CD4-positive, CD25-positive, alpha-beta regulatory T cell (primary cell): ENCODE measurements around the gene TRIM13. TPM values are rescaled to one million over a fixed set of nuclear protein-coding genes. Genes with fewer than 3 reads are reported as not detected.

Source experiments
- ATAC-seq, 2 donors: fragments of 150-1000 bp; cut with Tn5 transposase; one replicate each; pipeline ENCODE4 v1.10.0; 2021; ENCODE audit warnings: low read depth in 2 of 2, moderate number of reproducible peaks in 2 of 2, moderate library complexity in 1 of 2
- DNase-seq, 3 donors: peaks; one replicate each; pipeline versions ENCODE4 v3.0.0 to v3.0.0-alpha.2; 2012 to 2022; ENCODE audit warnings: mixed read lengths in 1 of 3
- H3K27ac ChIP-seq: one replicate; pipeline ENCODE4 v1.7.0; 2013; ENCODE audit warnings: mild to moderate bottlenecking, low read length; ENCODE audit not compliant: insufficient read depth, poor library complexity, severe bottlenecking
- H3K27me3 ChIP-seq: one replicate; pipeline ENCODE4 v1.7.0; 2013; ENCODE audit warnings: low read length; ENCODE audit not compliant: control insufficient read depth, insufficient read depth
- H3K36me3 ChIP-seq: one replicate; pipeline ENCODE4 v1.7.0; 2013; ENCODE audit warnings: mild to moderate bottlenecking, low read length, moderate library complexity; ENCODE audit not compliant: control insufficient read depth, insufficient read depth
- H3K4me1 ChIP-seq: 2 replicates; pipeline ENCODE4 v1.7.0; 2013; ENCODE audit warnings: mild to moderate bottlenecking, low read length; ENCODE audit not compliant: insufficient read depth, control insufficient read depth, poor library complexity, severe bottlenecking
- H3K4me3 ChIP-seq: one replicate; pipeline ENCODE4 v1.7.0; 2013; ENCODE audit warnings: low read depth, mild to moderate bottlenecking, low read length, moderate library complexity
- H3K9me3 ChIP-seq, 2 experiments: 1 replicate in 1 of 2; 2 replicates in 1 of 2; pipeline ENCODE4 v1.7.0; 2013; ENCODE audit warnings: low read length in 2 of 2, mild to moderate bottlenecking in 1 of 2, moderate library complexity in 1 of 2; ENCODE audit not compliant: control insufficient read depth in 2 of 2
- H3K27ac Mint-ChIP-seq, 3 donors: one replicate each; pipeline ENCODE4 v1.8.0; 2020 to 2022; ENCODE audit warnings: mild to moderate bottlenecking in 3 of 3, mixed read lengths in 3 of 3, moderate library complexity in 2 of 3
- H3K27me3 Mint-ChIP-seq: one replicate; pipeline ENCODE4 v1.8.0; 2022; ENCODE audit warnings: mild to moderate bottlenecking, mixed read lengths
- H3K36me3 Mint-ChIP-seq: one replicate; pipeline ENCODE4 v1.8.0; 2020; ENCODE audit warnings: mixed read lengths
- H3K4me1 Mint-ChIP-seq, 4 donors: one replicate each; pipeline ENCODE4 v1.8.0; 2020 to 2022; ENCODE audit warnings: mixed read lengths in 4 of 4, mild to moderate bottlenecking in 1 of 4
- H3K4me3 Mint-ChIP-seq, 4 donors: one replicate each; pipeline ENCODE4 v1.8.0; 2020 to 2022; ENCODE audit warnings: mild to moderate bottlenecking in 4 of 4, mixed read lengths in 4 of 4, moderate library complexity in 3 of 4
- H3K9me3 Mint-ChIP-seq, 7 donors: one replicate each; pipeline ENCODE4 v1.8.0; 2020 to 2022; ENCODE audit warnings: mixed read lengths in 7 of 7, mild to moderate bottlenecking in 3 of 7, moderate library complexity in 2 of 7
- polyA plus RNA-seq, 4 donors: library from polyadenylated mRNA; unstranded; fragments of 300-500 nt; fragmentation: Illumina TruSeq; gene quantifications; one replicate each; pipeline ENCODE4 v1.2.3, GENCODE V29; 2021
- total RNA-seq: library from RNA; stranded (reverse); gene quantifications from one replicate; pipeline ENCODE4 v1.2.3, GENCODE V29; 2022

TRIM13 gene
- total and polyA plus RNA-seq, 5 donors from 2014 or later: 10.2 to 23.8 (median 16.1) TPM

DNA sequence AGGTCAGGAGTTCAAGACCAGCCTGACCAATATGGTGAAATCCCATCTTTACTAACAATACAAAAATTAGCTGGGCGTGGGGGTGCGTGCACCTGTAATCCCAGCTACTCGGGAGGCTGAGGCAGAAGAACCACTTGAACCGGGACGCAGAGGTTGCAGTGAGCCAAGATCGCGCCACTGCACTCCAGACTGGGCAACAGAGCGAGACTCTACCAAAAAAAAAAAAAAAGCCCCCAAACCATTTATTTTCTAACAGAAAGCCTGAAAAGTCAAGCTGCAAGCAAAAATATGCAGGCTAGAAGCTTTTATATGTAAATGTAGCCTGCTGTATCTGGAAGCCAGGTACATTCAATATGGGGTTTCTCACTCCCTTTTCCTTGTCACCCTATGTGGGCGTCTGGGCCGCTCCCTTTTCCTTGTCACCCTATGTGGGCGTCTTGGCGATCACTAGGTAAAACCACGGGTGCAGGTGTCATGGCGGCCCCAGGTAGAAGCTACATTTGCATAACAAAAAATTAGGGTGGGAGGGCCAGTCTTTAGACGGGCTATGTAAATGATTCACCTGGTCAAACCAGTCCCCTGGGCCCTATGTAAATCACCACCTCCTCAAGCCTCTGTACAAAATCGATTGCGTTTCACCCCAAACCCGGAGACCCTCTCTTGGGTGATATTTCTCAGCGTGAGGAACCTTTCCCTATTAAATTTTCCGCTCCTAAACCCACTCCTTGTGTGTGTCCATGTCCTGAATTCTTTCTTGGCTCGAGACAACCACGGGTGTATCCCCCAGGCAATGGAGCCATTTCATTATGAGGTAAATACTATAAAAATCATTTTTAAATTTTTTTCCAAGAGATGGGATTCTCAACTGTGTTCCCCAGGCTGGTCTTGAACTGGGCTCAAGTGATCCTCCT lies 2.1 kb downstream of the TRIM13 start:
- ATAC-seq (no peak), DNase-seq (no peak)
- Mint-ChIP-seq H3K9me3 (no peaks in the 10 kb centered on the region), H3K36me3 (peaks cover 18% of the 10 kb centered on the region), H3K27ac (peak overlapping the region in 1 of 3 donors; percentile 89), H3K4me1 (peaks cover 40 to 72% (median 58%) of the 10 kb centered on the region in 4 donors), H3K4me3 (peak overlapping the region; percentile 88 to 98 (median 90)), H3K27me3 (no peaks in the 10 kb centered on the region)
- no peaks in the 10 kb centered on the region for H3K27me3 ChIP-seq
- H3K9me3 ChIP-seq: no peaks in the 10 kb centered on the region
- peaks cover 7% of the 10 kb centered on the region for H3K36me3 ChIP-seq
- no peak overlapping the region for H3K27ac ChIP-seq
- H3K4me3 ChIP-seq: peak overlapping the region; percentile 94
- peaks cover 61% of the 10 kb centered on the region for H3K4me1 ChIP-seq

DNA sequence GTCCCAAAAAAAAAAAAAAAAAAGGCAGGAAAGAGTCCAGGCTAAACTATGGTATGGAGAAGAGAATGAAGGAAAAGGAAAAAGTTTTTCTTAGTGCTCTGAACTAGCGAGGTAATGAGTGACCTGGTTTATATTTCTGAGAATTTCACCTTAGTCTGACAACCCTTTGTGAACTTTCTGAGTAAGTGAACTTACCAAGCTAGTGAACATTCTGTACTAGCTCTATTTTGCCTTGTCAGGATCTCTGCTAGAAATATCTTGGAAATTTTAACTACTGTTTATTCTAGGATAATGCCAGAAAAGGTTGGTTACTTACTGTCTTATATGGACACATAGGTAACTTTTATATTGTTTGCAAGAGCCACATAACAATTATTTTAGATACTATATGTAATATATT lies 4.4 kb downstream of the TRIM13 start:
- H3K27ac ChIP-seq: no peak overlapping the region
- H3K27ac Mint-ChIP-seq: no peak overlapping the region
- ATAC-seq (no peak), DNase-seq (no peak)
- H3K9me3 ChIP-seq: no peaks in the 10 kb centered on the region
- no peaks in the 10 kb centered on the region for H3K9me3 Mint-ChIP-seq
- H3K27me3 Mint-ChIP-seq: no peaks in the 10 kb centered on the region
- H3K36me3 ChIP-seq: peaks cover 20% of the 10 kb centered on the region
- H3K4me1 ChIP-seq: peaks cover 56% of the 10 kb centered on the region
- H3K4me3 Mint-ChIP-seq: peak overlapping the region in 3 of 4 donors; percentile 29 to 86 (median 72)
- H3K27me3 ChIP-seq: no peaks in the 10 kb centered on the region
- peaks cover 25% of the 10 kb centered on the region for H3K36me3 Mint-ChIP-seq
- H3K4me3 ChIP-seq: peak overlapping the region; percentile 63
- H3K4me1 Mint-ChIP-seq: peaks cover 41 to 85% (median 59%) of the 10 kb centered on the region in 4 donors

DNA sequence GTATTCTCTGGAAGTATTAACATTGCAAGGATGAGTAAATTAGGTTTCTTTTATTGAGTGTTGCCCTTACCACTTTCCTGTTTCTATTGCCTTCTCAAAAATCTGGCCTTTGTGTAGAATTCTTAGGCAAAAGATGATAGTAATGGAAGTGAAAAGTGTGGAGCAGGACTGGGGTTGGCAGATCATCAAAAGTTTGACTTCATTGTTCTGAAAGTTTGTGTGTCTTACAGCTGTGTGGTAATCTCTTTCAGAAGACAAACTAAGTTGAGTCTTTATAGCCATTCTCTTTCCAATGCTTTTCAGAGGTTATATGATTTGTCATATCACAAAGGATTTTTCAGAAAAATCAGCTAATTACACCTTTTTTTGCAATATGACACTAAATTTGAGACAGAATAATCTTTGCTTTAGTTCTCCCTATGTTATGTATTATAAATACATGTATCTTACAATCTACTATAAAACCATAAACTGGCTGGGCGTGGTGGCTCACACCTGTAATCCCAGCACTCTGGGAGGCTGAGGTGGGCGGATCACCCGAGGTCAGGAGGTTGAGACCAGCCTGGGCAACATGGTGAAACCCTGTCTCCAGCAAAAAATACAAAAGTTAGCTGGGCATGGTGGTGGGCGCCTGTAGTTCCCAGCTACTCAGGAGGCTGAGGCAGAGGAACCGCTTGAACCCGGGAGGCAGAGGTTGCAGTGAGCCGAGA lies 9.7 kb downstream of the TRIM13 start:
- Mint-ChIP-seq H3K4me1 (peaks cover 29 to 68% (median 45%) of the 10 kb centered on the region in 4 donors), H3K4me3 (peak overlapping the region; percentile 0 to 33 (median 14)), H3K27me3 (no peaks in the 10 kb centered on the region), H3K9me3 (no peaks in the 10 kb centered on the region), H3K36me3 (peaks cover 27% of the 10 kb centered on the region), H3K27ac (peak overlapping the region in 2 of 3 donors; percentile 61 to 62)
- Histone ChIP-seq H3K27me3 (no peaks in the 10 kb centered on the region), H3K4me1 (peaks cover 14% of the 10 kb centered on the region), H3K36me3 (peaks cover 39% of the 10 kb centered on the region), H3K4me3 (no peak overlapping the region), H3K9me3 (no peaks in the 10 kb centered on the region), H3K27ac (no peak overlapping the region)
- ATAC-seq (no peak), DNase-seq (no peak)

DNA sequence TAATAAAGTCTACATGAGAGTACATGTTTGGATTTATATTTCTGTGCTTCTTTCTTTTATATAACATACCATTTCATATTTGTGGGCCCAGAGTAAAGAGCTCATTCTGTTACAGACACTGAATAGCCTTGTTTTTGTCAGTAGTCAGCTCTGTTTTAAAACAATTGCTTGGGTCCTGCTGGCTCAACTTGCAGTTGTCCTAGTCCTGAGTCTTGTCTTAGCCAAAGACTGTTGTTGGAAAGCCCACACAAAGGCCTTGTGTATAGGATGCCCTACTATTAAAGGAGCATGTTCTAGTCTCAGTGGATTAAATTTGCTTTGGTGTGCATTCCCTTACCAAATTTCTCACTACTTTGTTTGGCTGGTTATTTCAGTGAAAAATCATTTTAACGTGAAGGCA lies 14.6 kb downstream of the TRIM13 start:
- Histone ChIP-seq H3K4me3 (no peak overlapping the region), H3K36me3 (peaks cover 56% of the 10 kb centered on the region), H3K4me1 (no peaks in the 10 kb centered on the region), H3K27ac (no peak overlapping the region), H3K27me3 (no peaks in the 10 kb centered on the region), H3K9me3 (no peaks in the 10 kb centered on the region)
- Mint-ChIP-seq H3K27me3 (no peaks in the 10 kb centered on the region), H3K9me3 (peaks cover 0 to 2% (median 0%) of the 10 kb centered on the region in 7 donors), H3K36me3 (peaks cover 48% of the 10 kb centered on the region), H3K4me3 (no peak overlapping the region), H3K27ac (peak overlapping the region in 2 of 3 donors; percentile 4 to 57), H3K4me1 (peaks cover 31 to 59% (median 48%) of the 10 kb centered on the region in 4 donors)
- ATAC-seq (no peak), DNase-seq (no peak)

DNA sequence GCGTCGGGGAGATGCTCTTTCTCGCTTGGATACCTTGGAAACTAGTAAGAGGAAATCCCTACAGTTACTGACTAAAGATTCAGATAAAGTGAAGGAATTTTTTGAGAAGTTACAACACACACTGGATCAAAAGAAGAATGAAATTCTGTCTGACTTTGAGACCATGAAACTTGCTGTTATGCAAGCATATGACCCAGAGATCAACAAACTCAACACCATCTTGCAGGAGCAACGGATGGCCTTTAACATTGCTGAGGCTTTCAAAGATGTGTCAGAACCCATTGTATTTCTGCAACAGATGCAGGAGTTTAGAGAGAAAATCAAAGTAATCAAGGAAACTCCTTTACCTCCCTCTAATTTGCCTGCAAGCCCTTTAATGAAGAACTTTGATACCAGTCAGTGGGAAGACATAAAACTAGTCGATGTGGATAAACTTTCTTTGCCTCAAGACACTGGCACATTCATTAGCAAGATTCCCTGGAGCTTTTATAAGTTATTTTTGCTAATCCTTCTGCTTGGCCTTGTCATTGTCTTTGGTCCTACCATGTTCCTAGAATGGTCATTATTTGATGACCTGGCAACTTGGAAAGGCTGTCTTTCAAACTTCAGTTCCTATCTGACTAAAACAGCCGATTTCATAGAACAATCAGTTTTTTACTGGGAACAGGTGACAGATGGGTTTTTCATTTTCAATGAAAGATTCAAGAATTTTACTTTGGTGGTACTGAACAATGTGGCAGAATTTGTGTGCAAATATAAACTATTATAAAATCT lies 15.7 kb downstream of the TRIM13 start:
- Mint-ChIP-seq H3K27ac (peak overlapping the region in 1 of 3 donors; percentile 4), H3K36me3 (peaks cover 47% of the 10 kb centered on the region), H3K9me3 (peaks cover 0 to 2% (median 0%) of the 10 kb centered on the region in 7 donors), H3K27me3 (no peaks in the 10 kb centered on the region), H3K4me1 (peaks cover 30 to 63% (median 50%) of the 10 kb centered on the region in 4 donors), H3K4me3 (no peak overlapping the region)
- peaks cover 54% of the 10 kb centered on the region for H3K36me3 ChIP-seq
- DNase-seq: no peak
- no peaks in the 10 kb centered on the region for H3K9me3 ChIP-seq
- ATAC-seq: no peak
- H3K4me3 ChIP-seq: no peak overlapping the region
- H3K27ac ChIP-seq: no peak overlapping the region
- H3K27me3 ChIP-seq: no peaks in the 10 kb centered on the region
- H3K4me1 ChIP-seq: no peaks in the 10 kb centered on the region

DNA sequence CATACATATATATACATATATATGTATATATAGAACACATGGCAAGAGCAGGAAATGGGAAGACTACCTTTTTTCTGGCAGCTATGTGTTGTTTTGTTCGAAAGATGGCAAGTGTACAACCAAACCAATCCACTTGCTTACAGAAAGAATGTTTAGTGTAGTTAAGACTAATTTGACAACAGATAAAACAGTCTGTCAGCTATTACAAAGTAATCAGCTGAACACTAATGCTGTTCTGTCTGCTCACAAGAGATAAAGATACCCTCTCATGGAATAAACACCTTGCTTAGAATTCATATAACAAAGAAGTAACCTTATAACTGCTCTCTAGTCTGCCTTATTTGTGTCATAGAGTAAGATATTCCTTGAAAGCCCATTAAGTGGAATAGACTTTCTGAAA lies 17.5 kb downstream of the TRIM13 start:
- Histone ChIP-seq H3K27ac (no peak overlapping the region), H3K4me1 (no peaks in the 10 kb centered on the region), H3K27me3 (no peaks in the 10 kb centered on the region), H3K9me3 (no peaks in the 10 kb centered on the region), H3K4me3 (no peak overlapping the region), H3K36me3 (peaks cover 49% of the 10 kb centered on the region)
- no peaks in the 10 kb centered on the region for H3K27me3 Mint-ChIP-seq
- no peak overlapping the region for H3K4me3 Mint-ChIP-seq
- H3K27ac Mint-ChIP-seq: peak overlapping the region in 2 of 3 donors; percentile 2 to 75
- peaks cover 50% of the 10 kb centered on the region for H3K36me3 Mint-ChIP-seq
- ATAC-seq: no peak
- peaks cover 0 to 3% (median 0%) of the 10 kb centered on the region in 7 donors for H3K9me3 Mint-ChIP-seq
- DNase-seq: no peak
- H3K4me1 Mint-ChIP-seq: peaks cover 40 to 64% (median 54%) of the 10 kb centered on the region in 4 donors

DNA sequence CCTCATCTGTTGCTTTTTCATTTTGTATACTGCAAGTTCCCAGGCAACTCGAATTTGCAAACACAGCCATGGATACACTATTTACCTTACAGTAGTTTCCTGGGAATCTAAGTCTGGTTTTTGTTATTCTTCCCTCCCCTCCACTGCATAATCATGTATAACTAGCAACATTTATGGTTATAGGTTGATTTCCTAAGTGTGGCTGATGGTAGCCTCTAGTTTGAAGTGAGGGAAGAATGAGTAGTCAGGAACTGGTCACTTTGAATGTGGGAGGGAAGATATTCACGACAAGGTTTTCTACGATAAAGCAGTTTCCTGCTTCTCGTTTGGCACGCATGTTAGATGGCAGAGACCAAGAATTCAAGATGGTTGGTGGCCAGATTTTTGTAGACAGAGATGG lies 18.4 kb downstream of the TRIM13 start, which contains the start of gene KCNRG:
Gene KCNRG (plus strand): TSS at position 187 of the 400 bp plus-strand sequence. CDS start 50 bp downstream, at position 237.
- Mint-ChIP-seq H3K4me1 (peaks cover 40 to 62% (median 52%) of the 10 kb centered on the region in 4 donors), H3K9me3 (peaks cover 0 to 3% (median 0%) of the 10 kb centered on the region in 7 donors), H3K4me3 (no peak within 1 kb of the TSS), H3K27ac (peak within 1 kb of the TSS; percentile 32 to 75 (median 39)), H3K27me3 (no peaks in the 10 kb centered on the region), H3K36me3 (peaks cover 52% of the 10 kb centered on the region)
- no peak within 1 kb of the TSS for H3K4me3 ChIP-seq
- no peaks in the 10 kb centered on the region for H3K9me3 ChIP-seq
- no peak within 1 kb of the TSS for H3K27ac ChIP-seq
- ATAC-seq: no peak
- peaks cover 55% of the 10 kb centered on the region for H3K36me3 ChIP-seq
- no peaks in the 10 kb centered on the region for H3K4me1 ChIP-seq
- H3K27me3 ChIP-seq: no peaks in the 10 kb centered on the region
- DNase-seq: no peak
